RWPE1 (cell line): ENCODE results near the gene SLC25A38.

ENCODE experiments used
- CTCF ChIA-PET: fragments of 350-600 bp; sonication (Branson Sonifier 250); formaldehyde crosslinking; extraction: SDS; loops from one replicate; lab custom pipeline; 2021; lab: Yijun Ruan, JAX
- POLR2A ChIA-PET: fragments of 400-600 bp; formaldehyde crosslinking; extraction: SDS; loops from one replicate; lab custom pipeline; 2020; ENCODE audit warnings: antibody characterized with exemption; ENCODE audit not compliant: low non-redundant PET; lab: Yijun Ruan, JAX
- DNase-seq: peaks from one replicate; pipeline ENCODE4 v3.0.0; 2012; ENCODE audit warnings: low spot score
- H3K27ac ChIP-seq: fragments of 450-650 bp; 2 replicates; pipeline ENCODE4 v1.5.1; 2017
- CTCF ChIP-seq: fragments of 450-650 bp; conservative IDR thresholded peaks from 2 replicates; pipeline ENCODE4 v1.5.1; 2017; ENCODE audit warnings: low read depth, mild to moderate bottlenecking

Gene SLC25A38

GRCh38 chr3:39396690-39397089 is 13.5 kb downstream of the SLC25A38 start:
- H3K27ac ChIP-seq, result no peak overlapping the region
- POLR2A ChIA-PET, result interaction anchor here (0.5 kb wide), 1 partner anchor 12 kb away, joined by 3 read pairs; no protein-coding TSS in a partner anchor
- no peak for DNase-seq
- no peak for TF ChIP-seq CTCF
- CTCF ChIA-PET, result no interaction called here

GRCh38 chr3:39398700-39399099 is 15.5 kb downstream of the SLC25A38 start:
- ChIA-PET CTCF (no interaction called here), POLR2A (no interaction called here)
- TF ChIP-seq CTCF, result no peak
- no peak for DNase-seq
- peak overlapping the region; percentile 26 for H3K27ac ChIP-seq

GRCh38 chr3:39401983-39402382 is 18.8 kb downstream of the SLC25A38 start:
- TF ChIP-seq CTCF, result no peak
- H3K27ac ChIP-seq, result no peak overlapping the region
- CTCF ChIA-PET, result no interaction called here
- POLR2A ChIA-PET, result no interaction called here
- no peak for DNase-seq

GRCh38 chr3:39404943-39405686 is 21.9 kb downstream of the SLC25A38 start:
- no peak for TF ChIP-seq CTCF
- CTCF ChIA-PET, result no interaction called here
- peak overlapping the region; percentile 90 for H3K27ac ChIP-seq

GRCh38 chr3:39405687-39406367 is 22.7 kb downstream of the SLC25A38 start:
- TF ChIP-seq CTCF, result no peak
- DNase-seq, result no peak
- POLR2A ChIA-PET, result no interaction called here
- peak overlapping the region; percentile 90 for H3K27ac ChIP-seq
- CTCF ChIA-PET, result interaction anchor here (0.7 to 1.0 kb wide), 2 partner anchors 29 to 43 kb away, joined by 3 to 5 read pairs; no protein-coding TSS in a partner anchor

More at GRCh38 chr3:39404943-39405686, 21.9 kb downstream of the SLC25A38 start:
- POLR2A ChIA-PET, result no interaction called here
- no peak for DNase-seq

- H3K27ac ChIP-seq, result peak within 1 kb of the TSS; percentile 90
- ChIA-PET CTCF (interaction anchor here (0.6 to 1.0 kb wide), 2 partner anchors 30 to 265 kb away, joined by 3 read pairs; no protein-coding TSS in a partner anchor), POLR2A (no interaction called here)
- DNase-seq, result peak; percentile 88
- TF ChIP-seq CTCF, result peak; percentile 44
These were observed 23.4 kb downstream of the SLC25A38 start, which contains the start of gene RPSA for GRCh38 chr3:39406368-39407258. Gene RPSA, plus strand, starts transcription at chr3:39406720. Its CDS starts 934 bp downstream, at chr3:39407654.
